A172 (cell line): ENCODE measurements around the gene NUDT17. TPM values are rescaled to one million over a fixed set of nuclear protein-coding genes. Genes with fewer than 3 reads are reported as not detected.

ENCODE experiments used
- DNase-seq: peaks from one replicate; pipeline ENCODE4 v3.0.0-alpha.2; 2015; ENCODE audit warnings: low spot score
- total RNA-seq: library from RNA; depleted of rRNA; stranded (reverse); fragments of >200 nt; shearing (Covaris generic); gene quantifications from 2 replicates; pipeline ENCODE4 v1.2.3, GENCODE V29; 2014

NUDT17 gene
- total RNA-seq, 1 experiment from 2014 or later = 2.7 TPM

DNA sequence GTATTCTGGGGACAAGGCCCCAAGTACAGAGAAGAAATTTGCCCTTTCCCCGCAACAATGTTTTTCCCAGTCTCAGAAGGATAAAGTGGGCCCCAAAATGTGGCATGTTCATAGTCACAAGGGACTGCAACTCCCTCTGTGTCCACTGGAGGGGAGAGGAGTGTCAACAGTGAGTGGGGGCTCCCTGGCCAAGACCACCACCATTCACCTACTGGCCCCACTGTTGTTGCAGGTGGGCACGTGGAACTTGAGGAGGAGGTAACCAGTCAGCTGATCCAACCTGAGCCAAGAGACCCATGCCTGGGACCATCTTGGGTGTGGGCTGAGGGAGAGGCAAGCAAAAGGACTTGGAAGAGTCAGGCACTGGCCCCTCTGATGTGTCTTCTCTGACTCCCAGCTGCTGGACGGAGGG is 777 bp downstream of the NUDT17 start:
- peak; percentile 25 for DNase-seq

DNA sequence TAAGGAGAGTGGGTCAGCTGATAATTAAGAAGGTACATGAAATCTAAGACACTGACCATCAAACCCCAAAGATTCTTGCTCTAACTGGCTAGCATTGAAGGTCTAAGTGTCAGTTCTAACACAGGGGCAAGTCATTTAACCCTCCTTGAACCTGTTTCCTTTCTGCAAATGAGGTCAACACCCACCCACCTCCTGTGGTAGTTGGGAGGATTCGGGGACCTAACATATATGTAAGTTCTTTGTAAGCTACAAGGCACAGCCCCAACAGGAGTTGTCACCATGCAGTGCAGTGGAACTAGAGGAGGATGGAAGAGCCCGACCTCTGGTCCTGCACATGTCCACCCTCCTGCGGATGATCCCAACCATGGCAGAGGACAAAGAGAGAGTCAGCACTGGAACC is 2.4 kb downstream of the NUDT17 start:
- no peak for DNase-seq

DNA sequence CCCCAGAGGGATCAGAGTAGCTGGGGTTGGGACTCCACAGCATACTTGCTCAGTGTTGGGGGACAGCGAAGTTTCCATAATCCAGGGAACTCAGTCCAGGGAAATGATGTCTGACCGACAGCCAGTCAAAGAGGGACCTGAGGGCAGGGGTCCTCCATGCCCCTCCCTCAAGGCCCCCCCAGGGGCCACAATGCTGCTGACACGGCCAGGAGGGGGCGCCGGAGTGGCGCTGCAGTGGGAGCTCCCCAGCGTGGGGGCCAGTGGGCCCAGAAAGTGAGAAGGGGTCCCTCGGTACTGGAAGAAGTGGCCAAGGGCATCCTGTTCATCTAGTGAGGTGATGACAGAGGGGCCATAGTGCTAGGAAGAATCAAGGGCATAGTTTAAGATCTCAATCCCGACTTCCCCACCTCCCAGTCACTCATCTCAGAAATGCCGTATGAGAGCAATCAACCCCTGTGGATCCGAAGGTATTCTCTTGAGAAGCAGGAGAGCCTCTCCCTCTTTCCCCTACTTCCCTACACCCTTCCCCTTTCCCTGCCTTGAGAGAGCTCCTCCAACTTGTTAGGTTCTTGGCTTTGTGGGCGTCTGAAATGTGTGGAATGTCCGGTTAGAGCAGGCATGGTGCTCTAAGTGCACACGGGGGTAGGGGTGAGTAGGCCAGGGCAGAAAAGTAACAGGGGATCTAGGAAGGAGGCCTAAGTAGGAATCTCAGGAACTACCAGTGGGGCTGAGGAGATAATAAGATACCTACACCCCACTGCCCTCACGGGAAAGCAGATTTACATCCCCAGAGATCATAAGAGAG is 4.1 kb downstream of the NUDT17 start:
- DNase-seq = peak; percentile 90

DNA sequence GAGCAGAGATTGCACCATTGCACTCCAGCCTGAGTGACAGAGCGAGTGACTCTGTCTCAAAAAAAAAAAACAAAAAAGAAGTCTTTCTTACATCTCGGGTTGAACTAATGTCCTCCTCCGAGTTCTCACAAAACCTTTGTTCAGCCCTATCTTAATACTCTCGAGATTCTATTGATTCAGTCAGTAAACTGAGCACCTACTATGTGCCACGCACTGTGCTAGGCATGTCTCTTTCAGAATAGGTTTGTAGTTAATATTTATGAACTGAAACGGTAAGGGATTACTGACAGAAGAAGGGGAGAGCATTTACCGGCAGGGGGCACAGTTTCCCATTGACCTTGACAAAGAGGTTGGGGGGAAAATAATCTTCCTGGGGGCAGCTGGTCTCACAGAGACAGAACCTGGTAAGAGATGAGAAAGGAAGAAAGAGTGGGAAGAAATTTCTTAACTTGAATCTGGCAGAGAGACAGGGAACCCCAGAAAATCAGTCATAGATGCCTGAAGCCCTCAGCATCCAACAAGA is 10.1 kb downstream of the NUDT17 start:
- DNase-seq = no peak

DNA sequence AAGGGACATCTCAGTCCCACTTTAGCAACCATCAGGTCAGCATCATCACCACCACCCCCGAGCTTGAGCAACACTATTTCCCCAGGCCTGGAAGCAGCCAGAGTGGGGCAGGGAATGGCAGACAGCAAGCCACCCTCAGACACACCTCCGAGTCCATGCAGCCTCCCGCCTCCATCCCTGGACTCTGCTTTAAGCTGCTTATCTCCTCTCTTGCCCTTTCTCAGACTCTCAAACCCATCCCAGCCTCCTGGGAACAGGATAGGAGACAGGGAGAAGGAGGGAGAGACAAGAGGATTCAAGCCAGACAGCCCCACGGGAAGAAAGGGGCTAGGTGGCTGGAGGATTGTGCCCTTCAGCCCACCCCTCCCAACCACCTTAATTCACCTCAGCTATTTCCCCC is 11.7 kb downstream of the NUDT17 start:
- DNase-seq = no peak

DNA sequence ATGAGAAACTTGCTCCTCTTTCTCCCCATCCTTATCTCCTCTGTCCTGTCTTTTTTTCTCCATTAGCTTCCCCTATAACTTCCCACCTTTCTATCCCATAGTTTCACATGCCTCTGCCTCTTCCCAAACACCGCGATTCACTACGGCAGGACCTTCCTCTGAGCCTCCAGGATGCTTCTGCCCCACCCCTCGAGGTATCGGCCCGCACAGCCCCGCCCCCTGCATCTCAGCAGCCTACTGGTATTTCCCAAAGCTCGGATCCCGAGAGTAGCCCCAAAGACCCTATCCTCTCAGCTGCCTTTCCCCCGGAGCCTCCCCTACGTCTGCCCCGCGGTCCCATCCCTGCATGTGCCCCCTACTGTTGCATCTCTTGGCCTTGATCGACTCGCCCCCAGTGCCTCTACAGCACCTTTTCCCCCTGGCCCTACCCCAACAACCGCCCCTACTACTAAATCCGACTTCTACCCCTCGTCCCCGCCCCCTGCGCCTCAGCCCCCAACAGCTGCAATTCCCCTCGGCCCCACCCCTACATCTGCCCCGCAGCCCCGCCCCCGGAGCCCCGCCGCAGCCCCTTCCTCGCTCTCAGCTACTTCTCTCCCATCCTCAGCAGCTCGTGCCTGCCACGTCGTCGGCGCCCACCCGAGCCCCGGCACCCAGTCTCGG is 12.9 kb downstream of the NUDT17 start:
- peak; percentile 61 for DNase-seq

DNA sequence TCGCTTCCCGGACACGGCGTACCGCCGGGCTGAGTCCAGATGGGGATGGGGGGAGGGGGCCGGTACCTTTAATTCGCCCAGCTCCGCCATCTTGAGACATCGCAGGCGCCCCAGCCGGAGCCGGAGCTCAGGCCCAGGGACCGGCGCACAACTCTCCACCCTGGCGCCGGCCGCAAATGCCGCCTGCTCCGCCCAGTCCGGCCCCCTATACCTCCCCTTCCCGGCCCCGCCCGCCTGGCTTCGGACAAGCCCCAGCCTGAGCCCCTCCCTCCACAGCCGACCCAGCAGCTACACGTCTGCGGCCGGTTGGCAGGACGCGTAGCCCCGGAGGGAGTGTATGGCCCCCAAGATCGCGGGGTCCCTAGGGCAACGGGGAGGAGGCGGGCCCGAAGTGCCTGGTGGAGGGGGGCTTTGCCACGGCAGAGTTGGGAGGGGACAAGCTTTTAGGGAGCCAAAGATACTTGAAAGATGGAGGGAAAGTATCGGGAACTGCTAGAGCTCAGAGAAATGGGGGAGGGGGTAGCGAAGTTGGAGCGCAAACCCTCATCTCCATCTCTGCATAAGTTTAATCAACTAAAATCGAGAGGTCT is 13.6 kb downstream of the NUDT17 start, which contains the start of gene PIAS3:
Gene PIAS3, minus strand, starts transcription at position 181 of the 590 bp plus-strand sequence. Its CDS starts 91 bp downstream, at position 90.
- peak; percentile 89 for DNase-seq

DNA sequence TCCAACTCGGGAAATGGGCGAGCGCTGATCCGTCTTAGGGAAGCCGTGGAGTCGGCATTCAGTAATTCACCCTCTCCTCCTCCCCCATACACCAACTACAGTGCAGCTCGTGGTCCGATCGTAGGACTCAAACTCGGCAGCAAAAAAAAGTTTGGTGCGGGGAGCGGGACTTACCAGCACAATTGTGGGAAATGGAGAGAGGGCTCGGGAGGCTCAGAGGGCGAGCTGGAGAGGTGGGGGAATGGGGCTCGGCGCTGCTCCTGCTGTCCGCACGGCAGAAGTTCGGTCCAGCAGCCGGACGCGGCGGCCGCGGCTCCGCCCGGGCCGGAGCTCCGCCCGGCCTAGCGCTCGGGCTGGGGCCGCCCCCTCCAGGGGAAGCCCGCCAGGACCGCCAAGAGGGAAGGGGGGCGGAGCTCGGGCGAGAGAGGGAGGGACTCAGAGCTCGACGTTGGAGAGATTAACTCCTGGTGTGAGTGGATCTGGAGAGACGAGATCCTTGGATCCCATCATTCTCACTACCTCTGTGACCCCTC is 14.1 kb downstream of the NUDT17 start:
- peak; percentile 82 for DNase-seq

DNA sequence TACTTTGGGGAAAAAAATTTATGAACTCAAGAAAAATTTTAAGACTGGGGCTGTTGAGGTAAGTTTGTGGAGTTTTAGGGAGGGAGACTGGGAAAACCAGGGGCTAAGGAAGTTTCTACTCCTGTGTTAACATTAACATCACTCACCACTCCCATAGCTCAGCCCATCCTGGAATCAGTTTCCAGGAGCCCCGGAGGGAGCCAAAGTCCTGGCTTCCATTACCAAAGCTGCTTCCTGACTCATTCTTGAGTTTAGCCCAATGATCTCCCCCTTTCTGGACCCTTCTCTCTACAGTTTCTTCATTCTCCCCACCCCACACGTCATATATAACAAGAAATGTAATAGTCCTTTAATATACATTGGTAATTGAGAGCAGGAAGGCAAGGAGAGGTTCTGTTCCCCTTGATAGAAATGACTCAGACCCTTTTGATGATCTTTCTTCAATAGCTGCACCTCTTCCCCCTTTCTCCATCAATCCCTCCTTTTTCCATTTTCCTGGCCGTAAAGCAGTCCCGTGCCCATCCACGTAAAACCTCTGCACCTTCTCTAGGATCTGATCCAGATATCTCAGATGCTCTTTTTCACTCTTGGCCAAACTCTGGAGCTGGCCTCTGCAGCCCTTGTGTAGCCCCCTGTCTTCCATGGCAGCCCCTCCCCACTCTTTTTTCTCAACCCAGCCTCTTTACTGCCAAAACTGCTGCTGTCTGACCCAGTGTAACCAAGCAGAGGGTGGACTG is 18.0 kb downstream of the NUDT17 start:
- DNase-seq = no peak

DNA sequence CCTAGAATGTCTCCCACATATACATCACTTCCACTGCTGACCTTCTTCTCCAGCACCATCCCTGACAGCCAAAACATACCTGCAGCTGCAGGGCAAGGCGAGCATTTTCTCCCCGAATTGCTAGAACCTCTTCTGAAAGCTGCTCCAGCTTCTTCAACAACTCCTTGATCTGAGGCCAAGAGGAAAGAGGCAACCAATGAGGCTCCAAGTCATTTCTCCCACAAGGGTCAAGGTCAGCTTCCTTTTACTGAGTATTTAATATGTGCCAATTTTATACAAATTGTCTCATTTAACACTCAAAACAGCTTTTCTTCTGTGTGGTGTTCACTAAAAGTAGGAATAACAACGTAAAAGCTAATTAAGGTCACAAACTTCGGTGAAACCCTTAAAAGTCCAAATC is 22.8 kb downstream of the NUDT17 start:
- no peak for DNase-seq

DNA sequence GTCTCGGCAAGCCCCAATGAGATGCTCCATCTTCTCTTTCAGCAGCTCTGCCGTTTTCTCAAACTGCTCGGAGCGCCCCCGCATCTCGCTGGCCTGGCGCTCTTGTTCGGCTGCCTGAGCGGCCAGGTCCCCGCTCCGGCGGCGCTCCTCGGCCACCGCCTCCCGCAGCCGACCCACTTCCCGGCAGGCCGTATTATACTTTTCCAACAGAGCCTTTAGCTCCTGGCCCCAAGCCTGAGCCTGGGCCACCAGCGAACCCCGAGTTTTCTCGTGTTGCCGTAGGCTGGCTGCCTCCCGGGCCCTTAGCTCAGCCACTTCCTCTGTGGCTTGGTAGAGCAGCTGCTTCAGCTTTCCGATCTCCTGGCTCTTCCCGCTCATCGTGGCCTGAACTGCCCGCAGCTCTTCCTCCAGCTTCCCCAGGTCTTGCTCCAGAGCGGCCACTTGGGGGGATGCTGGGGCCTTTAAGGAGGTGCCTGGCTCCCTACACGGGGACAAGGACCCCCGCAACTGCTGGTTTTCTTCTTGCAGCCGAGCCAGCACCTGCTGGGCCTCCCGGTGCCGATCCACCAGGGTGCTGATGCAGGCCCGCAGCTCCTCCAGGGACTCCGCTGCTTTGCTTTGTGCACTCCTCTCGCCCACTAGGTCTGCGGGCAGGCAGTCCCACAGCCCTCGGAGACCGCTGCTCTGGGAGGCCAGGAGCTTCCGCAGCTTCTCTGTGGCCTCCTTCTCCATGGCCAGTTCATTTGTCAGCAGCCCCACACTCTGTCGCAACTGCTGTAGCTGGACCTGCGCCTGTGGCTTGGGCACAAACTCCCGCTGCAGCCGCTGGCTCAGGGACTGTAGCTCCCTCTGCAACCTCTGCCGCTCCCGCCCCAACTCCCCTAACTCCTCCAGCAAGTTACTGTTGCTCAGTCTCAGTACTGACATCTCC is 26.8 kb downstream of the NUDT17 start:
- DNase-seq = no peak

DNA sequence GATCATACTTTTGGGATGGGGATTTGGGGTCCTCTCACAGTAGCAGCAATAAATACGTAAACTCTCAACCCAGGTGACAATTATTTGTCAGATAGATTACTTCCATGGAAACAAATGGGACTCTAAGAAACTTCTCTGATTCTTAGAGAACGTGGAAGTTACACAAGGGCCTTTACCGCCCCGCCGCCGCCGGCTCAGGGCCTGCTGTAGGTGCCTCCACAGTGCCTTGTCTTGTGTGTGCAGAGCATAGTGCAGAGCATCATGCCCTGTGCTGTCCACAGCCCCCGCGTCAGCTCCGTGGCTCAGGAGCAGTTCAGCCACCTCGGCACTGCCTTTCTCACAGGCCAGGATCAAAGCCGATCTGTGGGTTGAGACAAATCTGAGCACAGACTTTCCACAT is 29.2 kb downstream of the NUDT17 start:
- DNase-seq = no peak

DNA sequence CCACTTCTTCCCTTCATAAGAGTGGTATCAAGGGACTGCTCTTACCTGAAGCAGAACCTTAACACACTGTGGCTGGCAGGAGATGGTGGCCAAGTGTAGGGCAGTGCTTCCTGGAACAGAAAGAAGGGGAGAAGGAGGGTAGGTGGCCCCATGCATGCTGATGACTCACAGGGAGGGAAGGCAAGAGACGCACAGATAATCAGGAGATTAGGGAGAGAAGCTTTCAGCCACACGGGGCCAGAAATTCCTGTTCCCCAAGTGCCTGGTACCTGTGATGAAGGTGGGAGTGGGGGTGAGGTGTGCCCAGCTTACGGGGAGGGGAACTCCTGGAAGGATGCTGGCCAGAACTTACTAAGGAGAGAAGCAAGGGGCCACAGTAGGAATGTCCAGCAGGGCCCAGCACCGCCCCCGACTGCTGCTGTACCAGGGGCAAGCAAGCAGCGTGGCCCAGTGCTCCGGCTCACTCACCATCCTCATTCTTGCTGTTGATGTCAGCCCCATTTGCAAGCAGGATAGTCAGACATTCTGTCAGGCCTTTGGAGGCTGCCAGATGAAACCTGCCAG is 32.6 kb downstream of the NUDT17 start:
- DNase-seq = no peak

DNA sequence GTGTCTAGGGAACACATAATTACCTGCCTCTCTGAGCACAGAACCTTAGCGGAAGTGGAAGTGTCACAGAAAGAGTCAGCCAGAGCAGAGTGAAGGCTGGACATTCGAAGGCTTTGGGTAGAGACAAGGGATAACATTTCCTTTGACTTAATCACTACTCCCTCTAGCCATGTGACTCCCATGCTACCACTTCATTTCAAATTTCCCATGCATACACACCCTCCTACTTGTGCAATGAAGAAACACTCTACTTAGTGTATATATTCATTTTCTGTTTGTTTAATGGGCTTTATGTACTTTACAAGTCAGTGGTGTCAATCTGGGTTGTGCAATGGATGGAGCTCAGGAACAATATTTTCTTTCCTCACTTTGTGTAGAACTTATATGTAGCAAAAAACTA is 33.3 kb downstream of the NUDT17 start:
- no peak for DNase-seq

DNA sequence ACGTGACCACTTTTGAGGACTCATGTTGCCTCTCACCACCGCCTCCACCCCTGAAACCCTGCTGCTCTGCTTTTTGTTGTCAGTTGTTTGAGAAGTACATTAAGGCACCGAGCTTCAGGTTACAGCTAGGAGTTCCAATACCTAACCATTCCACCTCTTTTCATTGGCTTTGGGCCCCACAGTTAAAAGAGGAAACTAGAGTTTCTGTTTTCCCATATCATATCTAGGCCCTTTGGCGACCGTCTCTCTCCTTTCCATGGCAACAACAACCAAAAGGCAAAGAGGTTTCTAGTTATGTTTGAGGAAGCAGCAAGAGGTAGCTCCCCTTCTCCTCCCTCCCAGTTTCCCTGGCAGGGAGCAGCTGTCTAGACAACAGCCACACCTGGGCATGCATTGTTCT is 34.3 kb downstream of the NUDT17 start:
- DNase-seq = no peak

DNA sequence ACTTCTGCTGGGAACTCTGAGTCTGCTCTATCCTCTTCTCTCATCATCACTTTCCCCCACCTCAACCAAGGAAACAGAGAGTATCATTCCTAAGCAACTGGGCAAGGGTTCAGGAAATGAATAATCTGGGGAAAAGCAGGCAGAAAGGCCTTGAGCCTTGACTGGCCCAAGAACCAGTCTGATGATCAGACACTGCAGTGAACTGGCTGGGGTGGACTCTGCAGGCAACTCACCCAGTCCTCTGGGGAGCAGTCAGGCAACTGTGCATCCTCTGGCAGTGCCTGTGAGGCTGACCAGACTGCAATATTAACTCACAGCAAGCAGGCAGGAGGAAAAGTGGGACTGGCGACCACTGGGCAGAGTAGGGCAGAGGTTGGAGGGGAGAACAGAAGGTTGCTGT is 39.2 kb downstream of the NUDT17 start:
- no peak for DNase-seq

DNA sequence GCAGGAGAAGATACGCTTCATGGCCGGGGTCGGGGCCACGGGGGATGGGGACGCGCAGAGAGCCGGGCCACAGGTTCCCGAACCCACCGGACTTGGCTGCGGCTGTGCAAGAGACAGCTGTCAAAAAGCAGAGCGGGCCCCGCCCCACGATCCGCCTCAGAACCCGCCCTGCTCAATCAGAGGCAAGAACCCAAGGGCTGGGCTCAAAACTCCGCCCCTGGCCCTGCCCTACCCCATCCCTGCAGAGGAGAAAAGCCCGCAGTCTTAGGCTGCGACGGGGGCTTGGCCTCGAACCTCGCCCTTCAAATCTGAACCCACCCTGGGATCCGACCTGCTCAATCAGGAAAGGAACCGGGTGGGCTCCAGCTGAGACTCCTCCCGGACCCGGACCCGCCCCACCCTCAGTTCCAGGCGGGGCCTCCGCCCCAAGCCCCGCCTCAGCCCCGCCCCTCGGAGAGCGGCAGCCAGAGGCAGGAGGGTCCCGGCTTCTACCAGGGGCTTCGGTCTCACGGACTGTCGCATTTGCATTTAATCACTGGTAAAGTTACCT is 40.4 kb downstream of the NUDT17 start, which contains the start of gene ANKRD35:
Gene ANKRD35, minus strand, starts transcription at position 129 of the 550 bp plus-strand sequence. Its CDS starts 108 bp downstream, at position 21.
- DNase-seq = peak; percentile 76

DNA sequence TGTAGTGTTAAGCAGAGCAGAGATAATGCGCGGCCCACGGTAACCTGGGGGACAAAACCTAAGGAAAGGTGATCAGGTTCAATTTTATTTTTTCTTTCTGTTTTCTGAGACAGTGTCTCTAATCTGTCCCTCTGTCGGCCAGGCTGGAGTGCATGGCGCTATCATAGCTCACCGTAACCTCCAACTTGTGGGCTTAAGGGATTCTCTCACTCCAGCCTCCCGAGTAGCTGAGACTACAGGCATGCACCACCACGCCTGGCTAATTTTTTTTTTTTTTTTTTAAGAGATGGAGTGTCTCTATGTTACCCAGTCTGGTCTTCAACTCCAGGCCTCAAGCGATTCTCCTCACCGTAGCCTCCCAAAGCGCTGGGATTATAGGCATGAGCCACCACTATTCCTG is 41.0 kb downstream of the NUDT17 start:
- no peak for DNase-seq

DNA sequence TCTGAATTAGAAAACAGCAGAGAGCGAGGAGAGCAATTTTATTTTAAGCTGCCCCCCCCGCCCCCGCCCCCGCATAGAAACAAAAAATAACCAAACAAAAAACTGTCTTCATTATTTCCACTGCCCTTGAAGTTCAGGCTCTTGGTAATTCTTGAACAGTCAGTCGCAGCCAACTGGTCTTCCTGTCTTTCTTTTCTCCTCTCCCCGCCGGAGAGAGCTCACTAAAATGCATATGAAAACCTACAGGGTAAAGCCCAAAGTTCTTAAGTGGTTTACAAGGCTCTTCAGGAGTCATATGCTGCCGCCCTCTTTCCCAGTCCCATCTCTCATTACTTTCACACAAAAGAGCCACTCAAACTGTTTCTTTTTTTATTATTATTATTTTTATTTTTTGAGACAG is 41.4 kb downstream of the NUDT17 start:
- no peak for DNase-seq

DNA sequence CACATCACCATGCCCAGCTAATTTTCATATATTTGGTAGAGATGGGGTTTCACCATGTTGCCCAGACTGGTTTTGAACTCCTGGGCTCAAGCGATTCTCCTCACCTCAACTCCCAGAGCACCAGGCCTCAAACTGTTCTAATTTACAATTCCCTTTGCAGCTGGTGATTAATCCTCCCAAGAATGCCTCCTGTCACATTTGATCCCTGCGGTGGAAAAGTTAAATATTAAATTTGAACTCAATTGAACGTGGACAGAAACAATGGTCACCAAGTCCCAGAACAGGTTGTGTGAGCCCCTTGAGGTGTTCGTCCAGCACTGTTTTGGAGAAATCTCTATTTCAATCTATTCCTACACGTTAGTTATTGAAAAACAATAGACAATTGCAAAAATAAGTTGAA is 42.2 kb downstream of the NUDT17 start:
- DNase-seq = no peak
